KMS-11 (cell line): Measurements from ENCODE around the gene TLL2.

Experiments
- H2AFZ ChIP-seq: fragments of 200-600 bp; sonication (generic); 2 replicates; pipeline ENCODE4 v1.6.1; 2016; ENCODE audit warnings: antibody characterized with exemption, mixed run types, low read depth
- H3K27ac ChIP-seq: fragments of 200-600 bp; sonication (generic); 2 replicates; pipeline ENCODE4 v1.6.1; 2016; ENCODE audit warnings: mild to moderate bottlenecking, mixed run types
- H3K27me3 ChIP-seq: fragments of 200-600 bp; sonication (generic); 2 replicates; pipeline ENCODE4 v1.6.1; 2017; ENCODE audit warnings: mild to moderate bottlenecking, low read depth, mixed run types, moderate library complexity; ENCODE audit not compliant: insufficient read depth
- H3K36me3 ChIP-seq: fragments of 200-600 bp; sonication (generic); 2 replicates; pipeline ENCODE4 v1.6.1; 2017; ENCODE audit warnings: mild to moderate bottlenecking, mixed run types; ENCODE audit not compliant: insufficient read depth
- H3K4me1 ChIP-seq: fragments of 200-600 bp; sonication (generic); 2 replicates; pipeline ENCODE4 v1.6.1; 2016; ENCODE audit warnings: mild to moderate bottlenecking, low read depth, mixed run types; ENCODE audit not compliant: poor library complexity, severe bottlenecking
- H3K4me2 ChIP-seq: fragments of 200-600 bp; sonication (generic); 2 replicates; pipeline ENCODE4 v1.7.0; 2016; ENCODE audit warnings: mild to moderate bottlenecking, mixed run types
- H3K4me3 ChIP-seq: fragments of 200-600 bp; sonication (generic); IDR thresholded peaks from 2 replicates; pipeline ENCODE4 v1.6.1; 2017; ENCODE audit warnings: low read depth, low read length, mixed read lengths; ENCODE audit not compliant: insufficient read depth
- H3K79me2 ChIP-seq: fragments of 200-600 bp; sonication (generic); 2 replicates; pipeline ENCODE4 v1.6.1; 2016; ENCODE audit warnings: low read depth, mixed run types; ENCODE audit not compliant: insufficient read depth
- H3K9ac ChIP-seq: fragments of 200-600 bp; sonication (generic); 2 replicates; pipeline ENCODE4 v1.6.1; 2016; ENCODE audit warnings: mild to moderate bottlenecking, mixed run types
- H4K20me1 ChIP-seq: fragments of 200-600 bp; sonication (generic); 2 replicates; pipeline ENCODE4 v1.6.1; 2016; ENCODE audit warnings: mild to moderate bottlenecking, mixed run types; ENCODE audit not compliant: insufficient read depth
- TF ChIP-seq, protein P1 (sequence below): fragments of 200-600 bp; sonication (generic); conservative IDR thresholded peaks from 2 replicates; pipeline ENCODE4 v1.6.1; 2017; ENCODE audit warnings: low read depth, mild to moderate bottlenecking, antibody characterized with exemption, low read length, moderate library complexity, mixed read lengths

TLL2 gene

GRCh38 chr10:96538683-96539082 lies 25.0 kb upstream of the TLL2 start:
- Histone ChIP-seq H3K27ac (no peak overlapping the region), H3K4me1 (no peaks in the 10 kb centered on the region), H3K27me3 (no peaks in the 10 kb centered on the region), H2AFZ (no peak overlapping the region), H3K4me2 (no peak overlapping the region), H4K20me1 (no peaks in the 10 kb centered on the region), H3K36me3 (peaks cover 7% of the 10 kb centered on the region; the same call in 1 of the 2 replicates), H3K9ac (no peak overlapping the region), H3K79me2 (peaks cover 28% of the 10 kb centered on the region; the same call in 1 of the 2 replicates), H3K4me3 (no peak overlapping the region)
- TF ChIP-seq, protein P1, sequence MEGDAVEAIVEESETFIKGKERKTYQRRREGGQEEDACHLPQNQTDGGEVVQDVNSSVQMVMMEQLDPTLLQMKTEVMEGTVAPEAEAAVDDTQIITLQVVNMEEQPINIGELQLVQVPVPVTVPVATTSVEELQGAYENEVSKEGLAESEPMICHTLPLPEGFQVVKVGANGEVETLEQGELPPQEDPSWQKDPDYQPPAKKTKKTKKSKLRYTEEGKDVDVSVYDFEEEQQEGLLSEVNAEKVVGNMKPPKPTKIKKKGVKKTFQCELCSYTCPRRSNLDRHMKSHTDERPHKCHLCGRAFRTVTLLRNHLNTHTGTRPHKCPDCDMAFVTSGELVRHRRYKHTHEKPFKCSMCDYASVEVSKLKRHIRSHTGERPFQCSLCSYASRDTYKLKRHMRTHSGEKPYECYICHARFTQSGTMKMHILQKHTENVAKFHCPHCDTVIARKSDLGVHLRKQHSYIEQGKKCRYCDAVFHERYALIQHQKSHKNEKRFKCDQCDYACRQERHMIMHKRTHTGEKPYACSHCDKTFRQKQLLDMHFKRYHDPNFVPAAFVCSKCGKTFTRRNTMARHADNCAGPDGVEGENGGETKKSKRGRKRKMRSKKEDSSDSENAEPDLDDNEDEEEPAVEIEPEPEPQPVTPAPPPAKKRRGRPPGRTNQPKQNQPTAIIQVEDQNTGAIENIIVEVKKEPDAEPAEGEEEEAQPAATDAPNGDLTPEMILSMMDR = no peak

- no peaks in the 10 kb centered on the region for H4K20me1 ChIP-seq
- H3K36me3 ChIP-seq = no peaks in the 10 kb centered on the region; the same call in 1 of the 2 replicates
- H3K79me2 ChIP-seq = peaks cover 29% of the 10 kb centered on the region; the same call in 1 of the 2 replicates
- H3K27ac ChIP-seq = no peak overlapping the region
- H3K4me3 ChIP-seq = no peak overlapping the region
- H3K4me2 ChIP-seq = no peak overlapping the region
- no peaks in the 10 kb centered on the region for H3K27me3 ChIP-seq
- no peak overlapping the region for H3K9ac ChIP-seq
- no peak overlapping the region for H2AFZ ChIP-seq
- H3K4me1 ChIP-seq = no peaks in the 10 kb centered on the region
- TF ChIP-seq, protein P1 = no peak
Measured at GRCh38 chr10:96536129-96536528, 22.4 kb upstream of the TLL2 start.

DNA sequence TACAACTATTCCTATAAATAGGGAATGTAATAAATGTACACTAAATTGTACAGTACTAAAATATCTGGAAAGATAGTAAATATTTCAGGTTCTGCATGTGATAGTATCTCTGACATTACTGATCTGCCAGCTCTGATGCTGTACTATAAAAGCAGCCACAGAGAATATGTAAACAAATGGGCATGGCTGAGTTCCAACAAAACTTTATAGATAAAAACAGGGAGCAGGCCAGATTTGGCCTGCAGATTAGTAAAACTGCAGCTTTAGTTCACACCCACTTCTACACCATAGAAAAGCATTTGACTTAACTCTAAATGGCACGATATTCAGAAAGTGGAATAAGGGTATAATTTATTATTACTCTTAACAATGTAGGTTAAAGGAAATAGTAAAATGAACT lies 18.8 kb upstream of the TLL2 start:
- H2AFZ ChIP-seq = no peak overlapping the region
- no peak overlapping the region for H3K27ac ChIP-seq
- no peaks in the 10 kb centered on the region for H3K27me3 ChIP-seq
- no peak overlapping the region for H3K9ac ChIP-seq
- no peaks in the 10 kb centered on the region for H3K4me1 ChIP-seq
- TF ChIP-seq, protein P1 = no peak
- H3K4me2 ChIP-seq = no peak overlapping the region
- H3K4me3 ChIP-seq = no peak overlapping the region
- no peaks in the 10 kb centered on the region for H3K36me3 ChIP-seq
- H4K20me1 ChIP-seq = no peaks in the 10 kb centered on the region
- H3K79me2 ChIP-seq = peaks cover 22% of the 10 kb centered on the region; the same call in 1 of the 2 replicates

DNA sequence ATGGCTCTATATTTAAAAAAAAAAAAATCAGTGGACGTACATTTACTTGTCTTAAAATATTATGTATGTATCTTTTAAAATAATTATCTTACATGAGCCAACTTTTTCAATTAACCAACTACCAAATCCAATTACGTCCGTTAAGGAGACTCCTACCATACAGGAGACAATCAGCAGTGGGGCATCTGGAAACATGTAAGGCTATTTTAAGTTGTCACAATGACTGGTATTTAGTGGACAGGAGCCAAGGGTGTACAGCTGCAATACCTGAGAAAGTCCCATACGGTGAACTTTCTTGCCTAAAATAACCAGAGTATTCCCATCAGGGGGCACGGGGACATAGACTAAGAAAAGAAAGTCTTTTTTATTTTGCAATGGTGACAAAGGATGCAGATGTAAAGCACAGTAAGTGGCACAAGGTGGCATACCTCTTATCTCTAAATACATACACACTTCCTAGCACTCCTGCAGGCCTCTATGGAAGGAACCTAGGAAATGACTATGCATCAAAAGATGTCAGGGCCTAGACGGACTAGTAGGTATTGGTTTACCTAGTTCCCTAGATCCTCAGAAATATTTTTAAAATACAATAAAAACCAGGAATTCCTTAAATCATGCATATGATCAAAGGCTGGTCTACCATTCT lies 16.0 kb upstream of the TLL2 start:
- no peak overlapping the region for H3K27ac ChIP-seq
- no peaks in the 10 kb centered on the region for H3K4me1 ChIP-seq
- no peak overlapping the region for H3K4me2 ChIP-seq
- no peak overlapping the region for H2AFZ ChIP-seq
- H3K9ac ChIP-seq = no peak overlapping the region
- no peaks in the 10 kb centered on the region for H4K20me1 ChIP-seq
- TF ChIP-seq, protein P1 = no peak
- H3K79me2 ChIP-seq = 0 out of 2 replicates have a peak, but pooled peaks cover 11% of the 10 kb centered on the region
- H3K36me3 ChIP-seq = no peaks in the 10 kb centered on the region
- no peak overlapping the region for H3K4me3 ChIP-seq
- H3K27me3 ChIP-seq = no peaks in the 10 kb centered on the region
